GM12891 (cell line): Measurements from ENCODE around the gene CHID1.

Source experiments
- PAX5 ChIP-seq: IDR thresholded peaks from 2 replicates; pipeline ENCODE4 v1.6.1; 2011; ENCODE audit warnings: low read length, moderate library complexity, mild to moderate bottlenecking; ENCODE audit not compliant: insufficient read depth, severe bottlenecking
- POLR2A ChIP-seq: IDR thresholded peaks from 2 replicates; pipeline ENCODE4 v1.6.1; 2011; ENCODE audit warnings: low read depth, low read length, control low read depth
- POLR2AphosphoS5 ChIP-seq: IDR thresholded peaks from 2 replicates; pipeline ENCODE4 v1.6.1; 2011; ENCODE audit warnings: low read depth, low read length, control low read depth
- POU2F2 ChIP-seq: IDR thresholded peaks from 2 replicates; pipeline ENCODE4 v1.6.1; 2011; ENCODE audit warnings: low read depth, mild to moderate bottlenecking, control low read depth, low read length, moderate library complexity
- SPI1 ChIP-seq: IDR thresholded peaks from 2 replicates; pipeline ENCODE4 v1.6.1; 2011; ENCODE audit warnings: low read depth, low read length, control low read depth
- TAF1 ChIP-seq: IDR thresholded peaks from 2 replicates; pipeline ENCODE4 v1.6.1; 2011; ENCODE audit warnings: low read depth, low read length, control low read depth

DNA sequence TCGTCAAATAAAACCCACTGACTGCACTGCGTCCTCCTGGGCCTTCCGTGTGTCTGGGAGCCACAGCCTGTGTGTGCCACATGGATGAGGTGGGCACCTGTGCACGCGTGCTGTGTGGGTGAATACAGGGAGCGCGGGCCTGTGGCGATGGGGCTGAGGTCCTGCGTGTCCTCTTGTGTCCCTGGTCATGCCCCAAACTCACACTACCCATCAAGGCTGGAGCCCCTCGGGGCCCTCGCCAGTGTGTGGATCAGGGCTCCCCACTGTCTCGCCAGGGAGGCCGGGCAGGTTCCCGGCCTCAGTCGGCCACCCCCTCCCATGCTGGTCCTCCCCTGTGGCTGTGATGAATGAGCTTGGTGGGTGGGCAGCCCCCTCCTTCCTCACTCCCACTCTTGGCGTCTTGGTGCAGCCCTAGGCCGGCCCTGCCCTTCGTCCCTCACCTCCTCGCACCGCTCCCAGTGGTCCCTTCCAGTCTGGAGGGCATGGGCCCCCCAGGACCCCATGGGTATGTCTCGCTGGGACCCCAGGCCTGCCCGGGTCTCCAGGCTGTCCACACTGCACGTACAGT lies 78.6 kb downstream of the CHID1 start:
- TF ChIP-seq POLR2A: no peak
- no peak for TF ChIP-seq POLR2AphosphoS5
- no peak for TF ChIP-seq SPI1
- no peak for TF ChIP-seq TAF1
- no peak for TF ChIP-seq POU2F2
- no peak for TF ChIP-seq PAX5
